ENCODE results near the gene NUP210L.

Gene NUP210L

DNA sequence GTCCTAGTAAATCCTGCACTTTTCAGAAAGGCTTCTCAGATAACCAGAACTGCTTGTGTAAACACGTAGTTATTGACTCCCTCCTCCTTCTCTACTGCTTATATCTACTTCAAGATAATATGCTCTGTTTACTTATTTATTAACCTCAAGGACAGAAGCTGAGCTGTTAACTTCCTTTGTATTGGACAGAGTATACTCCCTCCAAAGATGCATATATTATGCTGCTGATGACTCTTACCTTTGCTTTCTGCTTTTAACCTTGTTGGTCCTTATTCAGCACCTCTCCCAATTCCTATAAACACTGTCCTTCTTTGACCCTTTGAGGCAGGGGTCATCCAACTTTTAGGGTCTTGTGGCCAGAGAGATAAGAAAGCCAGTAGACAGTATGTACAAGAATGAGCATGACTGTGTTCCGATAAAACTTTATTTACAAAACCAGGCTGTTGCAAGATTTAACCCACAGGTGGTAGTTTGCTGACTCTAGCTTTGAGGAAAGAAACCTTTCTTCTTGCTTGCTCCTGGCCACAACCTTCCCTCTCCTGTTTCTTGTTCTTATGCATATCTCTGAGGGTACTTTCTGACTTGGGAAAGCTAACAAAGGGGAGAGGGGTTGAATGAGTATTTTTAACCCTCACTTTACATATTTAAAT lies 32.1 kb upstream of the NUP210L start:
- no peak overlapping the region for H3K4me3 ChIP-seq (ENCODE audit: low read depth, low read length)
- TF ChIP-seq, protein P1, sequence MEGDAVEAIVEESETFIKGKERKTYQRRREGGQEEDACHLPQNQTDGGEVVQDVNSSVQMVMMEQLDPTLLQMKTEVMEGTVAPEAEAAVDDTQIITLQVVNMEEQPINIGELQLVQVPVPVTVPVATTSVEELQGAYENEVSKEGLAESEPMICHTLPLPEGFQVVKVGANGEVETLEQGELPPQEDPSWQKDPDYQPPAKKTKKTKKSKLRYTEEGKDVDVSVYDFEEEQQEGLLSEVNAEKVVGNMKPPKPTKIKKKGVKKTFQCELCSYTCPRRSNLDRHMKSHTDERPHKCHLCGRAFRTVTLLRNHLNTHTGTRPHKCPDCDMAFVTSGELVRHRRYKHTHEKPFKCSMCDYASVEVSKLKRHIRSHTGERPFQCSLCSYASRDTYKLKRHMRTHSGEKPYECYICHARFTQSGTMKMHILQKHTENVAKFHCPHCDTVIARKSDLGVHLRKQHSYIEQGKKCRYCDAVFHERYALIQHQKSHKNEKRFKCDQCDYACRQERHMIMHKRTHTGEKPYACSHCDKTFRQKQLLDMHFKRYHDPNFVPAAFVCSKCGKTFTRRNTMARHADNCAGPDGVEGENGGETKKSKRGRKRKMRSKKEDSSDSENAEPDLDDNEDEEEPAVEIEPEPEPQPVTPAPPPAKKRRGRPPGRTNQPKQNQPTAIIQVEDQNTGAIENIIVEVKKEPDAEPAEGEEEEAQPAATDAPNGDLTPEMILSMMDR (IDR thresholded peaks at IDR 0.05; ENCODE audit: low read depth, low read length) = no peak

DNA sequence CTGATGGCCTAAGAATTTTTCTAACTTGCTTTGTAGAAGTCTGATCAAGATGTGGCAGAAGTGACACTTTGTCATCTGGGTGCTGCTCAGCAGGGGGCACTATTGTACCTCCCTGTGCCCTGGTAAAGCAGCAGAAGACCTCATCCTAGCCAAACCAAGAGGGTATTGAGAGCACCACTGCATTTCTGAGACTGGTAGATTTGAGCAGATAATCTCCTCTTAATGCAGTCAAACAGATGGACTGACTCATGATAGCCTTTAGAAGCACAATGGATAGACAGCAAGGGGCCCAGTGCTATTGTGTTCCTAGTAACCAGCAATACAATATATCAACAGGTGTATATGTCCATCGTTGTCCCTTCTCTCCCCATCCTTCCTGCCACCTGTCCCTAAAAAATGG lies 31.3 kb upstream of the NUP210L start:
- no peak overlapping the region for H3K4me3 ChIP-seq (ENCODE audit: low read depth, low read length)
- TF ChIP-seq, protein P1 (IDR thresholded peaks at IDR 0.05; ENCODE audit: low read depth, low read length) = 0 out of 2 replicates have a peak, but pooled peaks have one; percentile 17

DNA sequence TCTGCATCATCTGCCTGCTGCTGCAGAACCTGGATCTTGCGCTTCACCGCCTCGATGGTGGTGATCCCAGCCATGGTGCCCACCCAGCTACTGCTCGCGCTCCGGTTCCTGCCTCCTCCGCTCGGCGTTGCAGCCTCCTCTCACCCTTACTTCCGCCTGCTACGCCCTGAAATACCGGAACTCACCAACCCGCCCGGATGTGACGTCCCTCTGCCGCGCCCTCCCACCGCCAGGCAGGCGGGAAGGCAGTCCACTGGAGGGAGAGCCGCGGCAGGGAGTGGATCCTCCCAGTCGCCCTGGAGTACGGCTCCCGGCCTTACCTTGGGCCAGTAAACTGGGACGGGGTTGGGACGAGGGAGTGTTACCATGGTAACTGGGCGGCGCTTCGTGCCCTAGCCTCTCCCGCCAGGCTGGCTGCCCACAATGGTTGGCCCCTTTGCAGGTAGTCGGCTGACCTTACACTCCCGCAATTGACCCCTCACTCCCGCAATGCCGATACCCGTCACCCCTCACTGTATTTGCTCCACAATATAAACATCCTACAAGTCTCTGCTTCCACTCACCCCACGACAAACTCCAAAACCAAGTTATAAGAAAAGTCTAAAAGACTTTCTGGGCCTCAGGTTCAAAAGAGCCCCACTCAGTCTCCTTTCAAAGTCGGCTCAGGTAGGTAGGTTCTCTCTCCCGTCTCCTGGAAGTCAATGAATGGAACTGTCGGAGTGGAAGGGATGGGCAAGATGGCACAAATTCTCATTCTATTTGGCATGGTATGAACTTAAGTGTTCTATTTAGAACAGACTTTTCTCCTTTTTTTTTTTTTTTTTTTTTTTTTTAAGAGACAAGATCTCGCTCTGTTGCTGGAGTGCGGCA lies 28.4 kb upstream of the NUP210L start:
- TF ChIP-seq, protein P1 (IDR thresholded peaks at IDR 0.05; ENCODE audit: low read depth, low read length) = no peak

DNA sequence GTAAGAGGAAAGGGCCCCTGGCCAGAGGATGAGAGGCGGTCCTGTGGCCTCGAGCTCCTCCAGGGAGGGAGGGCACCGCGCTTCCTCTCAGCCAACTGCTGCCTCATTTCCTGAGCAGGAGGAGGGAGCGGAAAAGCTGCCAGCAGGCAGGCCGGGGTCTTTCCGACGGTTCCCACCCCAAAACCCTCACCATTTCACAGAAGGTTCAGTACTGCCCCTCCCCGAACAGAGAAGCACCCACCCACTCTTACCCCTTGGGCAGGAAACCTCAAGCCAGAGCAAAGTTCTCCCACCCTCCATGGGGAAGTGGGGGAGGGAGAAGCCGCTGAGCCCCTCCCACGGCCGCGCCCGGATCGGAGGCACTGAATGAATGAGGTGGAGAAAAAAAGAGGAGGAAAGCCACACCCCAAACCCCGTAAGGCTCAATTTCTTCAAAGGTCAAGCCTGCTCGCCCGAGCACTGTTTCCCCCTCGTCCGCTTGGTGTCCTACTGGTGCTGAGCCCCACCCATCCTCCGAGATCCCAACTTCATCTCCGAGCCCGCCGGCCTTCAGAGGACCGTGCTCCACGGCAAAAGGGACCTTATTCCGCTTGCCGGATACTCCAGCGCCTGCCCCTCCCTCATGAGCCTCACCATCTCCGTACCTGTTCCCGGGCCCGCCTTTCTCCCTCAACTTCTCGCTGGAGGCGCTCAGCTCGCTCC lies 27.6 kb upstream of the NUP210L start:
- TF ChIP-seq, protein P1 (IDR thresholded peaks at IDR 0.05; ENCODE audit: low read depth, low read length) = no peak
- peak overlapping the region; percentile 93 for H3K4me3 ChIP-seq (ENCODE audit: low read depth, low read length)

More for the DNA sequence above, 28.4 kb upstream of the NUP210L start:
- peak overlapping the region; percentile 93 for H3K4me3 ChIP-seq (ENCODE audit: low read depth, low read length)

DNA sequence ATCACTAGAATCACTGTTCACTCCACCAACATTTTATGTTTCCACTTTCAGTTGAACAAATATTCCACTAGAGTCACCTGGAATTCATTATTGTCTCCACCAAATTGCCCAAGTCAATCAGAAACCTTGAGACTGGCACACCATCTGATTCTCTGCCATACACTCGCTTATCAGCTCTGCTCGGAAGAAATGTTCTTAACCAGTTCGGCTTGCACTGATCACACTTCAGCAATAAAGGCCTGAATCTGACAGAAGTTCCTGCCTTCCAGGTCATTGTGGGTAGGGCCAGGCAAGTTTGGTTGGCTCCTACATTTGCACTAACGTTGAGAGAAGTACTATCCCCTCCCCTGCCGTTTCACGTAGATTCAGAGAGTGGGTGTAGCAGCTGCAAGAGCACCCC lies 27.1 kb upstream of the NUP210L start:
- peak overlapping the region; percentile 93 for H3K4me3 ChIP-seq (ENCODE audit: low read depth, low read length)
- TF ChIP-seq, protein P1 (IDR thresholded peaks at IDR 0.05; ENCODE audit: low read depth, low read length) = no peak

DNA sequence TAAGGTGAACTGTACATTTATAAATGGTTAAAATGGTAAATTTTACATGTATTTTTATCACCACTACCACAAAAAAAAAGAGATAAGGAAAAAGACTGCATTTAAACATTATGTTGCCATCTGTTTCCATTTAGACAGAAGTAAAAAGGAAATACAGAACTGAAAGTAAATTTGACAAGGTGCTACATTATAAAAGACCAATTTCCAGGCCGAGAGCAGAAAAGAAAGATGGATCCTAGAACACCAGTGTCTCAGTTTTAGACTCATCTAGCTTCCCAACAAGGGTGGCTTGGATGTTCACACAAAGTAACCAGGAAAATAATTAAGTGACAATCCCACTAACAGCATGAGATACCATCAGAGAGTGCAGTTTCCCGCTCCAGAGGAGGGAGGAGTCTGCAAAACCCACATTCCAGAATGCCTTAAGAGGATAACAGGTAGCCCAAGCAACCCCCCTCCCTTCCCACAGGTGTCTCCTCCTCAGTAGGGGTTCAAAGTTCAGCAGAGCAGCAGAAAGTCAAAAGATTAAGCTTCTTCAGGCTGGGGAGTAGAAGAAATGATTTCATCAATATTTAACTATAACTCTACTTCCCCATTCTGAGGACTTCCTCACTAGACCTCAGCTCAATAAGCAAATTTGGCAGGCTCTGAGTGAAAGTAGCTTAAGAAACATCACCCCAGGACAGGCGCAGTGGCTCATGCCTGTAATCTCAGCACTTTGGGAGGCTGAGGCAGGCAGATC lies 25.2 kb upstream of the NUP210L start:
- no peak overlapping the region for H3K4me3 ChIP-seq (ENCODE audit: low read depth, low read length)
- TF ChIP-seq, protein P1 (IDR thresholded peaks at IDR 0.05; ENCODE audit: low read depth, low read length) = no peak
